Stimulated activated CD8-positive, alpha-beta memory T cell treated with anti-CD3 and anti-CD28 coated beads, Interleukin-7, amount 100 ng/mL, for 24 hours (primary cell): ENCODE measurements around the gene UBC.
"Not testable (repeated sequence)": the region's sequence is repeated elsewhere in the genome, so short reads cannot be mapped to it uniquely, and the experiment has no call there.

Source experiments
- DNase-seq: peaks from one replicate; pipeline ENCODE4 v3.0.0-alpha.2; 2020; ENCODE audit warnings: low read depth

Gene UBC

GRCh38 chr12:124884587-124885438, 29.6 kb downstream of the UBC start:
- no peak for DNase-seq

DNA sequence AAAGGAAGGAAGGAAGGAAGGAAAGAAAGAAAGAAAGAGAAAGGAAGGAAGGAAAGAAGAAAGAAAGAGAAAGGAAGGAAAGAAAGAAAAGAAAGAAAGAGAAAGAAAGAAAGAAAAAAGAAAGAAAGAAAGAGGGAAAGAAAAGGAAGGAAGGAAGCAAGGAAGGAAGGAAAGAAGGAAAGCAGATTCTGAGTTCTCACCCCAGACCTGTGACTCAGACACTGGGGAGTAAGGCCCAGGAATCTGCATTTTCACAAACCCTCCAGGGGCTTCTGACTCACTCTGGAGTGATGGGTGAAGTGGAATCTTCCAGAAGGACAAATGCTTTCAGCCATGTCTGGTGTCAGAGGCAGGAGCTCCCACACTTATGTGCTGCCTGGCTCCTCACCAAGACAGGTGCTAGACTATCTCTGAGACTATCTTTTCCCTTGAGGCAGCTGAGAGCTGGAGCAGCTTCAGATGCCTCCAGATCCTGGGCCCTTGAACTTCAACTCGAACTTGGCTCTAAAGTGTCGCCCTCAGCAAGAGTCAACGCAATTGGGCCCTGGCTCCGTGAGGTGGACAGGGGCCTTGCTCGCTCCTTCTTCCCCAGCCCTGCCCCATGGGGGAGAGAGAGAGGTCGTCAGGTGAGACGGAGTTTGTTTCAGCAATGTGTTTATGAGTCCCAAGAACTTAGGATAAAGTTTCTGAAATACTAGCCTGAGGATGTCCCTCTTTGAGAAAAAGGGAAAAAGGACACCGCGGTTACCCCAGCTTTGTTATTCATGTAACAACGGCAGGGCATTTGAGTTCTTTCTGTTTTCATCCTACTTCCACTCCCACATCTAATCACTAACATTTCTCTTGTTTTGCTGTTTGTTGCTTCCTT, 31.0 kb downstream of the UBC start:
- no peak for DNase-seq

DNA sequence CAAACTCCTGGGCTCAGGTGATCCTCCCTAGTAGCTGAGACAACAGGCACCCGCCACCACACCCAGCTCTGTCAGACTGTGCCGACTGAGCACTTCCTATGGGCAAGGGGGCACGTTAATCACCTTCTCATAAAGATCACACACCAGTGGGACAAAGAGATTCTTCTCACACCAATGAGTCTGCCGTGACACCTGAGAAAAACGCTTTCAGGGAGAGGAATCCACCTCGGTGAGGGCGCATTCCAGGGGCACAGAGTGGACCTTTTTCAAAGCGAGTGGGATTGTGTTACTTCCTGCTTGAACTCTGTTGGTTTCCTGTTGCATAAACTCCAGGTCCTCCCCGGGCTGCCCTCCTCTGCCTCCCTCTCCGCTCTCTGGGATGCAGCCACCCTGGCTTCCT, 33.3 kb downstream of the UBC start:
- no peak for DNase-seq

DNA sequence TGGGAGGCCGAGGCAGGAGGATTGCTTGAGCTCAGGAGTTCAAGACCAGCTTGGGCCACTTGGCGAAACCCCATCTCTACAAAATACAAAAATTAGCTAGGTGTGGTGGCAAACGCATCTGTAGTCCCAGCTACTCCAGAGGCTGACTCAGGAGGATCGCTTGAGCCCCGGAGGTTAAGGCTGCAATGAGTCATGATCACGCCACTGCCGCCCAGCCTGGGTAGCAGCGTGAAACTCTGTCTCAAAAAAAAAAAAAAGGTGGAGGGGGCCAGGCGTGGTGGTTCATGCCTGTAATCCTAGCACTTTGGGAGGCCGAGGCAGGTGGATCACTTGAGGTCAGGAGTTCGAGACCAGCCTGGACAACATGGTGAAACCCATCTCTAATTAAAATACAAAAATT, 34.1 kb downstream of the UBC start:
- DNase-seq, result not testable (repeated sequence)

DNA sequence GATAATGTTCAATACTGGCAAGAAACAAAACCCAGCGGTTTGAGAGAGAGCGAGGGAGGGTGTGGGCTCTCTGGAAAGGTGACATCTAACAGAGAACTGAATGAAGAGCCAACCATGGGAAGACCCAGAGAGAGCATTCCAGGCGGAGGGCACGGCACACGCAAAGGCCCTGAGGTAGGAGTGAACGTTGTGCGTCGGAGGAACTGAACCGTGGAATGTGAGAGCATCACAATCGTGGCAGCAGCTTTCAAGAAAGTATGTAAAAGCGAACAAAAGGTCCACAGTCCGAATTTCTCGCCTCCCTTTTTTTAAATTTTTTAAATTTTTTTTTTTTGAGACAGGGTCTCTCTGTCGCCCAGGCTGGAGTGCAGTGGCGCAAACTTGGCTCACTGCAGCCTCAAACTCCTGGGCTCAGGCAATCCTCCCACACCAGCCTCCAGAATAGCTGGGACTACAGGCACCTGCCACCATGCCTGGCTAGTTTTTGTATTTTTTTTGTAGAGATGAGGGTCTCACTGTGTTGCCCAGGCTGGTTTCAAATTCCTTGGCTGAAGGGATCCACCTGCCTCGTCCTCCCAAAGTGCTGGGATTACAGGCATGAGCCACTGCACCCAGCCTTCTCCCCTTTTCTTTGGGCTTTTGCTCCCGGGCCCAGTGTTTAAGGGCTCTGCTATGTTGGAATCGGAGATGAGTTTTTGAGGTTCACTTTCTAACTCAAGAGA, 35.5 kb downstream of the UBC start:
- DNase-seq, result no peak

DNA sequence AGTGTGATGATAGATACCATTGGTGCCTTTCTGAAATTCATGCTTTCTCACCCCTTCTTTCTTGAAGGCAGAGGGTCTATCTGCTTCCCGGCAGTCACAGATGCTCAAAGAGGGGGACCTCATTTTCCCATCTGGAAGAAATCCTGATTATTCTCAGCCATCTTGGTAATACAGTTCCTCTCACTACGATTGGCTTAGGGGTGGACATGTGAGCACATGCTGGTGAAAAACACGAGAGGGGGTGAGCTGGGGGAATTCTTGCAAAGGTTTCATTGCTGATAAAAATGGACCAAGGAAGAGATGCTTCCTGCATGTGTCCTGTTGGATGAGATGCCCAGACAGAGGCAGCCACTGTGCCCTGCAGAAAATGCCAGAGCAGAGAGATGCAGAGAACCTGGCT, 37.0 kb downstream of the UBC start:
- DNase-seq, result no peak

DNA sequence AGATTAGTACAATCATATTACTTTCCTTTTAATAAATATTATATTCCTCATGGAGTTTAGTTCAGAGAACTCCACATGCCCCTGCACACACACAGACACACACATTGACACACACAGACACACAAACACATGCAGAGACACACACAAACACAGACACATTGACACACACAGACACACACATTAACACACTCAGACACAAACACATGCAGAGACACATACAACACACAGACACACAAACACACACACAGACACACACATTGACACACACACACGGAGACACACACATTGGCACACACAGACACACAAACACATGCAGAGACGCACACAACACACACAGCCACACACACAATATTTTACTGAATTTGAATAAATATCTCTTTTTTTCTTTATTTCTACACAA, 38.3 kb downstream of the UBC start:
- DNase-seq, result no peak

- DNase-seq, result no peak
These were observed 38.7 kb downstream of the UBC start for GRCh38 chr12:124875803-124876132.

DNA sequence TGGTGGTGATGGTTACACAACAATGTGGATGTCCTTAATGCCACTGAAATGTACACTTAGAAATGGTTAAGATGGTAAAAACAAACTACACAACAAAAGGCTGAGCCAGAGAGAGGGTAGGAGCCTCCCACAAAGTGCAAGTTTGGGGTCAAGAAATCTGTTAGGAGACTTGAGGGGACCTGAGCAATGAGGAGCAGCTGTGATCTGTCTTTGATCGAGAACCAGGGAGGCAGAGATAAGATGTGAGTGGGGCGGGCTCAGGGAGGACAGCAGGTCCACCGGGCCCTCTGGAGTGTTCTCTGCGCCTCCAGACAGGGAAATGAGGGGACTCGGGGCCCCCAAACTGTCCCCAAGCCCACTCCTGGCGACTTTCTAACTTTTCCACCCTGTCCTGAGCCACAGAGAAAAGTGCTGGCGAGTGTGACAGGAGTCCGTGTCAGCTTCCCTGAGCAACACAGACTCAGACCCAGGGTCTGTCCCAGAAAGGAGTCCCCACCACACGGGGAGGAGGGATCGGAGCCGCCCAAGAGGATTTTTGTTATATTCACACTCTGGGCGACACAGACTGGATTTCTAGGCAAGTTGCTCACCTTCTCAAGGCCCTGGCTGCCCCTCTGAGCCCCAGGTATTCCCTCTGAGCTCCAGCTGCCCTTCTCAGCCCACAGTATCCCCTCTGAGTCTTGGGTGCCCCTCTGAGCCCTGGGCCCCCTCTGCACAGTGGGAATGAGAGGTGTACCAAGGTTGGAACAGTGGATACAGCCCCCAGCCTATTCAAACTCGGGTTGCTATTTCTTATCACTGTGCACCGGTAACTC, 39.3 kb downstream of the UBC start:
- DNase-seq, result no peak

DNA sequence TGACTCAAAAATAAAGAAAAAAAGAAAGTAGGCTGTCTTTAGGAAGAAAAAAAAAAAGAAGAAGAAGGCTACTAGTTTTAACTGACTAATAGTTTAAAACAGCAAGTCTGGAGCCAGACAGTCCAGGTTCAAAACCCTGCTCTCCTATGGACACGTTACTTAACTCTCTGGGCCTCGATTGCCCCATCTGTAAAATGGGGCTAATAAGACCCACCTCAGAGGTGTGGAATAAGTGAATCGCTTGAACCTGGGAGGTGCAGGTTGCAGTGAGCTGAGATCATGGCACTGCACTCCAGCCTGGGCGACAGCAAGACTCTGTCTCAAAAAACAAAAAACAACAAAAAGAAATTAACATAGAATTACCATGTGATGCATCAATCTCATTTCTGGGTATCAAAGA, 40.3 kb downstream of the UBC start:
- no peak for DNase-seq

- no peak for DNase-seq
These were observed 42.3 kb downstream of the UBC start for GRCh38 chr12:124872068-124872719.

DNA sequence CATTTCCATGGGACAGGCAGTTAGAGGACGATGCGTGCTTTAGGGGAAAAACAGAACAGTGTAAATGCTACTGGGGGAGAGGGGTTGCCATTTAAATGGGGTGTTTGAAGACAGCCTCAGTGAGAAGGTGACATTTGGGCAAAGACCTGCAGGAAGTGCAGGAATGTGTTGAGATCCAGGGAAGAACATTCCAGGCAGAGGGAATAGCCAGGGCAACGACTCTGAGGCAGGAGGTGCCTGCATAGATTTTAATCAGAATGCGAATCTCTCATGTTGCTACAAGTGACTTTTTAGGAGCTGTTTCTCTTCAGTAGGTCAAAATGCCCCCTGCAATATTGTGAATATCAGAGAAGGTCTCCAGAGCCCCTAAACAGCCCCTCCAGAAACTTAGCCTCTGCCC, 43.2 kb downstream of the UBC start:
- no peak for DNase-seq

DNA sequence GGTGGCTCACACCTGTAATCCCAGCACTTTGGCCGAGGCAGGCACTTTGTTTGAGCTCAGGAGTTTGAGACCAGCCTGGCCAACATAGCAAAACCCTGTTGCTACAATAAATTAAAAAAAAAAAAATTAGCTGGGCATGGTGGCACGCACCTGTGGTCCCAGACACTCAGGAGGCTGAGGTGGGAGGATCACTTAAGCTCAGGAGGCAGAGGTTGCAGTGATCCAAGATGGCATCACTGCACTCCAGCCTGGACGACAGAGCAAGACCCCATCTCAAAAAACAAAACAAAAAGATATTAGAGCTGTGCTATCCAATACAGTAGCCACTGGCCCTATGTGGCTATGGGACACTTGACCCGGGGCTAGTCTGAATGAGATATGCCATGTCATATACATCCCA, 43.9 kb downstream of the UBC start:
- DNase-seq, result no peak

GRCh38 chr12:124869059-124869665, 45.3 kb downstream of the UBC start:
- DNase-seq, result no peak

GRCh38 chr12:124868252-124869058, 46.0 kb downstream of the UBC start:
- DNase-seq, result no peak

DNA sequence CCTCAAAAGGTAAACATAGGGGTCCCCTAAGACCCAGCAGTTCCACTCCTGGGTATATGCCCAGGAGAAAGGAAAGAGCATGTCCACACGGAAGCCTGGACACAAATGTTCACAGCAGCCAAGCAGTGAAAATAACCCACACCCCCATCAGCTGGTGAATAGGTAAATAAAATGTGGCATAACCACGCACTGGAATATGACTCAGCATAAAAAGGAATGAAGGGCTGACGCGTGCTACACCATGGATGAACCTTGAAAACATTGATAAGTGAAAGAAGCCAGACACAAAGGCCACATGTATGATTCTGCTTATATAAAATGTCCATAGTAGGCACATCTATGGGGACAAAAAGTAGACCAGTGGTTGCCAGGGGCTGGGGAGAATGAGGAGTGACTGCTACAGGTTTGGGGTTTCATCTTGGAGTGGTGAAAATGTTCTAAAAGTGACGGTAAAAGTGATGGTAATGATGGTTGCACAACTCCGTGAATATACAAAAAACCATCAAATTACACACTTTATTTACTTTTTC, 47.0 kb downstream of the UBC start:
- no peak for DNase-seq

DNA sequence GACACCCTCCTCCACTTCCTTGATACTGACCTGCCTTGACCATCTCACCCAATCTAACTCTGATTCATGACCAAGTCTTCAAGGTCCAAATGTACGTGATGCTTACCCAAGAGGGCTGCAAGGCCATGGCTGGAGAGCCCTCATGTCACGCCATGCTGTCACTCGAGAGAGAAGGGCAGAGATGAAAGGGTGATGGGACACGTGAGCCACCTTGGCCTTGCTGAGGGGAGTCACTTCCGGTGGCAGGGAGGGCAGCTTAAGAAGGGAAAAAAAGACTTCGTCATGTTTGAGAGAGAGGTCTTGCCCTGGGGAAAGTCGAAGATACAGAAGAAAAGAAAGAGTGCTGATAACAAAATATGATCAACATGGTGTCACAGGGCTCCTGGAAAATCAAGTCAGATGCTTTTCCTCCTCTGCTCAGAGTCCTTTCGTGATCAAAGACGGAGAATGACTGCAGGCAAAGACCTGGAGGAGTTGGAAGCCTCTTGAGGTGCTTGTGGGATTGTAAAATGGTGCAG, 47.5 kb downstream of the UBC start:
- no peak for DNase-seq

DNA sequence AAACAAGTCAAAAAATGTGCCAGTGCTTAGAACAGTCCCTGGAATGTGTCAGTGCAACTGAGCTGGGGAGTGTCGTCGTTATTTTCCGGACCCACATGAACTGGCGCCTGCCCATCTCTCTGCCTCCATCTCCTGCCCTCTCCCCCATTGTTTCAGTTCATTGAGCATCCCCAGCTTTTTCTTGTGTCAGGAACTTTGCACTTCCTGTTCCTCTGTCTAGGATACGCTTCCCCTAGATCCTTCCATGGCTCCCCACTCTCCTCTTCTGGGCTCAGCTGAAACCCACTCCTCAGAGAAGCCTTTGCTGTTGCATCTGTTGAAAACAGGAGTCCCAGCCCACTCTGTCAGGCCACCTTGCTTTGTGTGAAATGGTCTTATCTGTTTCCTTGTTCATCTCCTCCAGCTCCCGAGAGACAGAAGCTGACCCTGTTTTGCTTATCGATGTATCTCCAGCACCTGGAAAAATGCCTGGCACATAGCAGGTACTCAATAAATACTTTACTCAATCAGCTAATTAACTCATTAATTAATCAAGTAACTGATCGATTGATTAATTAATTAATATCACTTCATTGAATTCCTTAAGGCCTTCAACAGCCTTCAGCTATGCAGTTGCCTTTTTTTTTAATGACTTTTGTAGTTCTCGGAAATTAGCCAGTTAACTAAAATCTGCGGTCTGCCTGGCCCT, 48.1 kb downstream of the UBC start:
- DNase-seq, result no peak

DNA sequence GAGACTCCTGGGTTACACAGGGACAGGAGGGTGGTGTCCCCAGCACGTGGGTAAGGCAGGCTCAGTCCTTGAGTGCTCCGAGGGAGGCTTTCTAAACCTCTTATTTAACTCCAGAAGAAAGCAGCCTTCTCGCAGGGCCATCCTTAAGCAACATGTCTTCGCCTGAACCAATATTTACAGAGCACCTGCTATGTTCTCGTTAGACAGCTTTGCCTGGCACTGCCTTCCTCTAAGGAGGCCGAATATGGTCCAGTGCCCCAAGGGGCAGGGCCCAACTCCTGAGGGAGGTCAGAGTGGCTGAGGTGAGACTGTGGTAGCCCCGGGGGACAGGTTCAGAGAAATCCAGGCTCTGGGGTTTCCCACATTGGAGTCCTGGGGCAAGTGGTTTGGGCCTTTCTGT, 48.7 kb downstream of the UBC start:
- no peak for DNase-seq
